Measurements from ENCODE around the gene TAF1.
"Not testable (repeated sequence)": the region's sequence is repeated elsewhere in the genome, so short reads cannot be mapped to it uniquely, and the experiment has no call there.

The TAF1 gene

GRCh38 chrX:71365875-71366673 is at the start of gene TAF1:
TAF1 (plus strand) TSS chrX:71366357; CDS start chrX:71366375, 18 bp downstream.
- DNase-seq: peak; percentile 99

GRCh38 chrX:71316959-71317358 is 49.2 kb upstream of the TAF1 start:
- DNase-seq: not testable (repeated sequence)

- no peak for DNase-seq
Observed at GRCh38 chrX:71320126-71320525, 46.0 kb upstream of the TAF1 start.

- no peak for DNase-seq
Observed at GRCh38 chrX:71321731-71322130, 44.4 kb upstream of the TAF1 start.

GRCh38 chrX:71324452-71324851 is 41.7 kb upstream of the TAF1 start:
- not testable (repeated sequence) for DNase-seq

GRCh38 chrX:71326394-71326793 is 39.8 kb upstream of the TAF1 start:
- DNase-seq: no peak

GRCh38 chrX:71349151-71349665 is 16.9 kb upstream of the TAF1 start:
- not testable (repeated sequence) for DNase-seq

GRCh38 chrX:71349867-71350266 is 16.3 kb upstream of the TAF1 start:
- not testable (repeated sequence) for DNase-seq

GRCh38 chrX:71352439-71352838 is 13.7 kb upstream of the TAF1 start:
- DNase-seq: not testable (repeated sequence)

GRCh38 chrX:71364221-71364620 is 1.9 kb upstream of the TAF1 start:
- no peak for DNase-seq

GRCh38 chrX:71365356-71365874 is 742 bp upstream of the TAF1 start:
- no peak for DNase-seq

- DNase-seq: no peak
Observed at GRCh38 chrX:71366674-71367256, 608 bp downstream of the TAF1 start.

- no peak for DNase-seq
Observed at GRCh38 chrX:71367396-71367795, 1.2 kb downstream of the TAF1 start.

GRCh38 chrX:71372388-71372787 is 6.2 kb downstream of the TAF1 start:
- DNase-seq: no peak

- DNase-seq: no peak
Observed at GRCh38 chrX:71378732-71379131, 12.6 kb downstream of the TAF1 start.

- not testable (repeated sequence) for DNase-seq
Observed at GRCh38 chrX:71391725-71392124, 25.6 kb downstream of the TAF1 start.

GRCh38 chrX:71393919-71394318 is 27.8 kb downstream of the TAF1 start:
- DNase-seq: no peak

GRCh38 chrX:71396576-71396975 is 30.4 kb downstream of the TAF1 start:
- DNase-seq: no peak

GRCh38 chrX:71400710-71401109 is 34.6 kb downstream of the TAF1 start:
- DNase-seq: no peak

GRCh38 chrX:71416260-71416659 is 50.1 kb downstream of the TAF1 start:
- DNase-seq: not testable (repeated sequence)

- no peak for DNase-seq
Observed at GRCh38 chrX:71420686-71421085, 54.5 kb downstream of the TAF1 start.

- no peak for DNase-seq
Observed at GRCh38 chrX:71432733-71433132, 66.6 kb downstream of the TAF1 start.

GRCh38 chrX:71438750-71439149 is 72.6 kb downstream of the TAF1 start:
- no peak for DNase-seq

GRCh38 chrX:71439420-71439819 is 73.3 kb downstream of the TAF1 start:
- no peak for DNase-seq

All from NCI-H1436 treated with DMSO at 0.1 percent for 48 hours (cell line).